ENCODE results near the gene RETNLB. TPM values are rescaled to one million over a fixed set of nuclear protein-coding genes. Genes with fewer than 3 reads are reported as not detected.

Gene RETNLB
- total and polyA plus RNA-seq, 2 of the 4 experiments (the other 2 are of a cell fraction) = not detected

DNA sequence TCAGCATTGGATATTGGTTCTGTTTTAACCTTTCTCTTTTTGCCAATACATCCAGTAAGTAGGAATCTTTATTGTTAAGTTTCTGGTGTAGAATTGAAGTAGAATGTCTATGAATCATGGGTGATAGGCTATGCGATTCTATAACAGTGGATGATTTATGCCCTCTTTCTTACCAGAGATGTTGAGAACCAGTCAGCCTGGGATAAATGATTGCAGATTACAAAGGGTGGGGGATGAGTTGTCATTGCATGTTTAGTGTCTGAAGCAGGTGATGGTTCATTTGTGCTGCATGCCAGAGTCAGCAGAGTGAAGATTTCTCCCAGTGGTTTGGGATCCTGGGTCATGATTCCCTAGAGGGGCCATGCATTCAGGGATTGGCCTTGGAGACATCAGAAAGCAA is 14.3 kb downstream of the RETNLB start:
- H3K79me1 ChIP-seq (ENCODE audit: low read depth in 1 of 2, low read length in 2 of 2) = no peaks in the 10 kb centered on the region
- no peak overlapping the region for H2BK20ac ChIP-seq (ENCODE audit: low read depth, low read length)
- ChIA-PET CTCF (interaction anchor here (0.7 kb wide), 1 partner anchor 81 kb away, joined by 4 read pairs; no protein-coding TSS in a partner anchor), POLR2A (ENCODE audit: unreplicated experiment) (no interaction called here)
- no peak overlapping the region for H2AK5ac ChIP-seq (ENCODE audit: low read depth, low read length)
- H3K9ac ChIP-seq (ENCODE audit: low read depth, low read length) = no peak overlapping the region
- H4K5ac ChIP-seq (ENCODE audit: low read depth, low read length) = no peak overlapping the region
- H3K9me3 ChIP-seq (ENCODE audit: control insufficient read depth, insufficient read depth, low read length) = no peaks in the 10 kb centered on the region
- dilution Hi-C loops (cut with HindIII; ENCODE audit: low sequenced_read_pairs, unreplicated experiment) (no loop called here), in situ Hi-C loops (cut with MboI; ENCODE audit: low sequenced_read_pairs) (no loop called here), intact Hi-C loops (cut with micrococcal nuclease) (no loop called here)
- H3K4me2 ChIP-seq (ENCODE audit: low read depth, low read length) = no peak overlapping the region
- no peak overlapping the region for H4K8ac ChIP-seq (ENCODE audit: low read depth in 2 of 2, low read length in 2 of 2)
- H3K36me3 ChIP-seq (ENCODE audit: control insufficient read depth, insufficient read depth, low read length) = no peaks in the 10 kb centered on the region
- DNase-seq = no peak
- no peak overlapping the region for H3K4ac ChIP-seq (ENCODE audit: low read depth, low read length)
- H4K20me1 ChIP-seq (ENCODE audit: insufficient read depth, low read length) = no peaks in the 10 kb centered on the region
- no peak overlapping the region for H2BK120ac ChIP-seq (ENCODE audit: low read depth, low read length)
- H2AK9ac ChIP-seq (replicated peaks; ENCODE audit: low read depth, low read length, poor library complexity) = no peak overlapping the region
- no peak overlapping the region for H3K18ac ChIP-seq (ENCODE audit: low read depth, low read length)
- H3K4me1 ChIP-seq (ENCODE audit: control insufficient read depth, insufficient read depth, low read length) = no peaks in the 10 kb centered on the region
- TF ChIP-seq BHLHE40 (IDR thresholded peaks at IDR 0.05; ENCODE audit: low read depth, low read length) (no peak), CEBPB (IDR thresholded peaks at IDR 0.05; ENCODE audit: low read depth, low read length) (no peak), SMC3 (IDR thresholded peaks at IDR 0.05; ENCODE audit: low read depth, low read length) (no peak), POLR2A (IDR thresholded peaks at IDR 0.05; ENCODE audit: low read depth, low read length) (no peak), RFX5 (IDR thresholded peaks at IDR 0.05; ENCODE audit: low read depth, low read length) (no peak), RCOR1 (IDR thresholded peaks at IDR 0.05; ENCODE audit: insufficient replicate concordance, low read length) (no peak), MAZ (IDR thresholded peaks at IDR 0.05; ENCODE audit: borderline replicate concordance, low read depth, low read length) (no peak), FOS (IDR thresholded peaks at IDR 0.05; ENCODE audit: low read depth, low read length) (no peak), MAFK (IDR thresholded peaks at IDR 0.05; ENCODE audit: low read depth, low read length) (no peak)
- TF ChIP-seq, protein P1, sequence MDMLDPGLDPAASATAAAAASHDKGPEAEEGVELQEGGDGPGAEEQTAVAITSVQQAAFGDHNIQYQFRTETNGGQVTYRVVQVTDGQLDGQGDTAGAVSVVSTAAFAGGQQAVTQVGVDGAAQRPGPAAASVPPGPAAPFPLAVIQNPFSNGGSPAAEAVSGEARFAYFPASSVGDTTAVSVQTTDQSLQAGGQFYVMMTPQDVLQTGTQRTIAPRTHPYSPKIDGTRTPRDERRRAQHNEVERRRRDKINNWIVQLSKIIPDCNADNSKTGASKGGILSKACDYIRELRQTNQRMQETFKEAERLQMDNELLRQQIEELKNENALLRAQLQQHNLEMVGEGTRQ (IDR thresholded peaks at IDR 0.05; ENCODE audit: low read depth, low read length) = no peak
- TF ChIP-seq, protein P2, sequence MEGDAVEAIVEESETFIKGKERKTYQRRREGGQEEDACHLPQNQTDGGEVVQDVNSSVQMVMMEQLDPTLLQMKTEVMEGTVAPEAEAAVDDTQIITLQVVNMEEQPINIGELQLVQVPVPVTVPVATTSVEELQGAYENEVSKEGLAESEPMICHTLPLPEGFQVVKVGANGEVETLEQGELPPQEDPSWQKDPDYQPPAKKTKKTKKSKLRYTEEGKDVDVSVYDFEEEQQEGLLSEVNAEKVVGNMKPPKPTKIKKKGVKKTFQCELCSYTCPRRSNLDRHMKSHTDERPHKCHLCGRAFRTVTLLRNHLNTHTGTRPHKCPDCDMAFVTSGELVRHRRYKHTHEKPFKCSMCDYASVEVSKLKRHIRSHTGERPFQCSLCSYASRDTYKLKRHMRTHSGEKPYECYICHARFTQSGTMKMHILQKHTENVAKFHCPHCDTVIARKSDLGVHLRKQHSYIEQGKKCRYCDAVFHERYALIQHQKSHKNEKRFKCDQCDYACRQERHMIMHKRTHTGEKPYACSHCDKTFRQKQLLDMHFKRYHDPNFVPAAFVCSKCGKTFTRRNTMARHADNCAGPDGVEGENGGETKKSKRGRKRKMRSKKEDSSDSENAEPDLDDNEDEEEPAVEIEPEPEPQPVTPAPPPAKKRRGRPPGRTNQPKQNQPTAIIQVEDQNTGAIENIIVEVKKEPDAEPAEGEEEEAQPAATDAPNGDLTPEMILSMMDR (conservative IDR thresholded peaks at IDR 0.05; ENCODE audit: low read depth, low read length) = no peak
- no peak overlapping the region for H3K23ac ChIP-seq (ENCODE audit: low read depth, low read length)
- H3K9me1 ChIP-seq (ENCODE audit: insufficient read depth, low read length) = no peaks in the 10 kb centered on the region
- 75% methylated on average over 1 of the region's 1 CpG; no CpG with 5 or more reads in 1 of the 2 experiments for WGBS, 2 experiments (ENCODE audit: extremely low coverage in 2 of 2, insufficient read length in 1 of 2)
- H3K4me3 ChIP-seq (ENCODE audit: insufficient read depth, low read depth, low read length) = no peak overlapping the region
- no peak for ATAC-seq (ENCODE audit: low read depth)
- no peak overlapping the region for H3K27ac ChIP-seq (ENCODE audit: insufficient read depth, low read length)
- no peak overlapping the region for H3K56ac ChIP-seq (ENCODE audit: extremely low read depth, insufficient read depth, low read length)
- H2AFZ ChIP-seq (replicated peaks; ENCODE audit: low read length, poor library complexity) = no peak overlapping the region
- no peaks in the 10 kb centered on the region for H3K27me3 ChIP-seq (ENCODE audit: control insufficient read depth, insufficient read depth, low read length)
- no peak overlapping the region for H2BK15ac ChIP-seq (ENCODE audit: low read depth, low read length)
- BruUV-seq (replicated peaks) = no TSS peak
- no peak overlapping the region for H4K91ac ChIP-seq (ENCODE audit: insufficient read depth, low read depth, low read length)
- no peak overlapping the region for H3K14ac ChIP-seq (replicated peaks; ENCODE audit: low read depth, low read length)
- H2BK5ac ChIP-seq (ENCODE audit: low read depth, low read length, poor library complexity, severe bottlenecking) = no peak overlapping the region
